Measurements from ENCODE around the gene RRAD. TPM values are rescaled to one million over a fixed set of nuclear protein-coding genes. Genes with fewer than 3 reads are reported as not detected.
A peak's percentile ranks its signal among the peaks of the same experiment; 100 is the strongest.
"Not testable (repeated sequence)": the region's sequence is repeated elsewhere in the genome, so short reads cannot be mapped to it uniquely, and the experiment has no call there.

Gene RRAD
- polyA plus RNA-seq, 10 donors, result 2.6 to 13.1 (median 4.7) TPM

DNA sequence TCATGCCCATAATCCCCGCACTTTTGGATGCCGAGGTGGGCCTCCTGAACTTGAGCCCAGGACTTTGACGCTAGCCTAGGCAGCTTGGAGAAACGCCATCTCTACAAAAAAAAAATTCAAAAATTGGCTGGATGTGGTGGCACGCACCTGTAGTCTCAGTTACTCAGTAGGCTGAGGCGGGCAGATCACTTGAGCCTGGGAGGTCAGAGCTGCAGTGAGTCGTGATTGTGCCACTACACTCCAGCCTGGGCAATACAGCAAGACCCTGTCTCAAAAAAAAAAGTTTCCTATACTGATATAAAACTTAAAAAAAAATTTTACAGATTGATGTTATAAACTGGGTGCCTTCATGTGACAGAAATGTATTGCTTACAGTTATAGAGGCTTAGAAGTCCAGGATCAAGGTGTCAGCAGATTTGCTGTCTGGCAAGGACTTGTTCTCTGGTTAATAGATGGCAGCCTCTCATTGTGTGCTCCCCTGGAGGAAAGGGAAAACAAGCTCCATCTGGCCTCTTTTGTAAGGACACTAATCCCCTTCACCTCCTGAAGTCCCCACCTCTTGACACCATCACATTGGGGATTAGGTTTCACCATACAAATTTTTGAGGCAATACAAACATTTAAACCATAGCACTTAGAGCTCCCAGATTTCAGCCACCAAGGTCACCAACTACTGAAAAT, 27.2 kb upstream of the RRAD start:
- DNase-seq, result no peak

DNA sequence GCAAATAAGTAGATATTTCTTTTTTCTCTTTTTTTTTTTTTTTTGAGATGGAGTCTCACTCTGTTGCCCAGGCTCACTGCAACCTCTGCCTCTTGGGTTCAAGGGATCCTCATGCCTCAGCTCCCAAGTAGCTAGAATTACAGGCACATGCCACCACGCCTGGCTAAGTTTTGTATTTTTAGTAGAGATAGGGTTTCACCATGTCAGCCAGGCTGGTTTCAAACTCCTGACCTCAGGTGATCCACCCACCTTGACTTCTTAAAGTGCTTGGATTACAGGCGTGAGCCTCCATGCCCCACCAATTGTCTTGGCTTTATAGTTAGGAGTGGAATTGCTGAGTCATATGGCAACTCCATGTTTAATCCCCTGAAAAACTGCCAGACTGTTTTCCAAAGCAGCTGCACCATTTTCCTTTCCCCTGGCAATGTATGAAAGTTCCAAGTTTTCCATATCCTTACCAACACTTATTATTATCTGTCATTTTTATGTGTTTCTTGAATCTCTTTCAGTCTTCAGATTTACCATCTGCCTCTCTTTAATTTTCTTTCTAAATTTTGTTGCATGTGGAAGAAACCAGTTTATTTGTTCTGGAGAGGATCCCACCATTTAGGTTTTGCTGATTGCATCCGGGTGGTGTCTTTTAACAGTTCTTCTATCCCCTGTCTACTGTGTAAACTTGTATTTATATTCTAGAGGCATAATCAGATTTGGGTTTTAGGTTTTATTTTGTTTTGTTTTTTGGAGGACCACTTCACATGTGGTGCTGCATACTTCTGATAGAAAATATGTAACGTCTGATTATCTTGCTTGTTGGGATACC, 25.8 kb upstream of the RRAD start:
- no peak for DNase-seq

DNA sequence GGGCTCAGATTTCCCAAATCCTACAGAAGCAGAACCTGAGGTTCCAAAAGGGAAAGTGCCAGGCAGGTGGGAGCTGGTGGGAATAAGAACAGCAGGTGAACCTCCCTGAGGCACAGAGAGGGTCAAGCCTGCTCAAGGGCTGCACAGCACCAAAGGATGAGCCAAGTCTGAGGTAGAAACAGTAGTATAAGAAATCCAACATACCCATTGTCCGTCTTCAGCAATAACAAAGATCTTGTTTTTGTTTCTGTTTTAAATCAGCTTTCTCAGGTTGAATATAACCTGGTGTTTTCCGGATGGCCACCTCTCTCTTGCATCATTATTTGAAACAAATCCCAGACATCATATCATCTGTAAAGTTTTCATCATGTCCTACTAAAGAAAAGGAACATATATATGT, 25.1 kb upstream of the RRAD start:
- no peak for DNase-seq

DNA sequence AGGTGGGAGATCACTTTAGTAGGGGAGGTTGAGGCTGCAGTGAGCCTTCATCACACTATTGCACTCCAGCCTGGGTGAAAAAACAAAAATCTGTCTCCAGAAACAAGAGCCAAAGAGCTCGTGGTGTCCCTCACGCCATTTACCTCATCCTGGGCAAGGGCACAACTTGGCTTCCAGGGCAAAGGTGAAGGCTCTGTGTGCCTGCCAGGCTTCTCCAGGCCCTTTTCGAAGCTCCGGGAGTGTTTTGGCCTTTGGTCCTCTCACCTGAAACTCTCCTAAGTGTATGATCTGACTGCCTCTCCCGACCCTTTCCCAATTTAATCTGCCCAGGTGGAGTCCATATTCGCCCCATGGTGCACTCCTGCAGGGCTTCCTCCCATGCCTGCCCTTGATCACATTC, 24.1 kb upstream of the RRAD start:
- no peak for DNase-seq

DNA sequence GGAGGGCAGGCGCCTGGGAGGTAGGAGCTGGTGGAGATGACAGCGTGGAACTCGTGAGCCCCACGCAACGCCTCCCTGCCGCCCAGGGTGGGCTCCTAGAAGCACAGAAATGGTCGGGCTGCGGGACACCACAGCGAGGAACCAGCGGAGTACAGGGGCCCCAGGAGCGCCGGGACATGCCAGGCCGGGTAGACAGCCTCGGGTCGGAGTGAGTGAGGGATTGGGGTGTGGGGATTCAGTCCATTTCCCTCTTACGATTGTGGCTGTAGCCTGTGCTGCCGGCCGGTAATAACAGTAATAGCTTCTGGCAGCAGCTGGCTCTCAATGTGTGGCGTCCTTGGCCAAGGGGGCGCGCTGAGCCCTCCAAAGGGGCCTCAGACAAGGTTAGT, 23.5 kb upstream of the RRAD start:
- DNase-seq, result no peak

DNA sequence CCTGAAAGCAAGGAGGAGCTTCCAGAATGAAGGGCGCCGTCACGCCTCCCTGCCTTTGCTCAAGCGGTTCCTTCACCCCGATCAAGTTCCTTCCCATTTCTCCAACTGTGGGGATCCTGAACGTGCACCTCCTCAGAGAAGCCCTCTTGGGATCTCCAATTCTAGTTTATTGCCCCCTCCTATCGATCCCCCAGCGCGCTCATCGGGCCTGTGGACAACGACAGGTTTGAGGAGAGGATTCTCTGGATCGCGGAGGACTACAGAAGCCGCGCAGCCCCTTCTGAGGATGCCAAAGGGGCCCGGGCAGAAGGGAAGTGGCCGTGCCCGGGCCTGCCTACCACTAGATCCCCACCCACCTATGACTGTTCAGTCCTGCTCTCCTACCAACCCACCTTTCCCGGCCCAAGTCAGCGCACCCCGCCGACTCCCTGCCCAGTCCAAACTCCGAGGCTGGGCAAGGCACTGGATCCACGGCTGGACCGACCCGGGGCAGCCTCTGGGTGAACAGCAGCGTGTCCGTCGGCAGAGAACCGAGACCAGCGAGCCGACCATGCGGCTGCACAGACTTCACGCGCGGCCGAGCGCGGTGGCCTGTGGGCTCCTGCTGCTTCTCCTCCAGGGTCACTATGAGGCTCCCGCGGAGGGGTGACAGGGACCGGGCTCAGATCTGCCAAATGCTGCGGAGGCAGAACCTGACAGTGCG, 22.9 kb upstream of the RRAD start:
- peak in 1 of 3 donors; percentile 26 for DNase-seq

DNA sequence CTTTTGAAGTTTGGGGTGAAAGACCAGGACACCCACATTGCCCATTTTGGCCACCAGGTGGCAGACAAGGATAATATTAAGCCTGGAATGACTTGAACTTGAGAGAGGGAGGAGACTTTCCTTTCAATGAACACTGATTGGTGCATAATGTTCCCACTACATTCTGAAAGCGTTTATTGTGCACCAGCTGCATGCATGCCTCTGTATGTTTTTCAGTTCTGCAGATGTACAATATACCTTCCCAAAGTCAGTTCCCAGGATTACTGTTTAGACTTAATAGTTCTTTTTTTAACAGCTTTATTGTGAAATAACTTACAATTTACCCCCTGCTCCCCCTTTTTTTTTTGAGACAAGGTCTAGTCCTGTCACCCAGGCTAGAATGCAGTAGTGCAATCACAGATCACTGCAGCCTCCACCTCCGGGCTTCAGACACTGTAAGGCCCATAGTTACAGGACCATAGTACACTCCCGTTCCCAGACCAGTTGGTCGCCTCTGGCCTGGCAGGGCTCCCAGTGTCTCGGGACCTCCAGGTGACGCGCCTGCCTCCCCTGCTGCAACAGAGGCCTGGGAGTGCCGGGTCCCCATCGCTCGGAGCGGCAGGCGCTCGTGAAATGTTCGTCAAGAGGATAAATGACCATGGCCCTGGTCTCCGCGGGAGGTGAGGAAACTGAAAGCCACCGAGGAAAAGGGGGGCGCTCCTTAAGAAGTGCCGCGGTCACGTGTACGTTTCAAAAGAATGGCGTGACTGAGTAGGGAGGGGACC, 22.1 kb upstream of the RRAD start:
- peak; percentile 77 to 89 (median 85) for DNase-seq

DNA sequence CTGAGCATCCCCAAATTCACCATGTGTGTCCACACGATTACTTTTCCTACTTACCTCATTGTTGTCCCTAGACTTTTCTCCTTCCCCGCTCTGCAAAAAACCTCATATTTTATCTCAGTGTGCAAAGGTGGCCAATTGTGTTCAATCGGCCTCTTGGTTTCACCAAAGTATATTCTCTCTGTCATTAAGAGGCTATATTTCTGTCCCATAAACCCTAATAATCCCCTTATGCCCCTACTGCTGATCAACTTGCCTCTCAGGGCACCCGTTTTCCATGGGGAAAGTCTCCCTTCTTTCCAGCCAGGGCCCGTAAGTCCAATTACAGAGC, 21.6 kb upstream of the RRAD start:
- DNase-seq, result no peak

DNA sequence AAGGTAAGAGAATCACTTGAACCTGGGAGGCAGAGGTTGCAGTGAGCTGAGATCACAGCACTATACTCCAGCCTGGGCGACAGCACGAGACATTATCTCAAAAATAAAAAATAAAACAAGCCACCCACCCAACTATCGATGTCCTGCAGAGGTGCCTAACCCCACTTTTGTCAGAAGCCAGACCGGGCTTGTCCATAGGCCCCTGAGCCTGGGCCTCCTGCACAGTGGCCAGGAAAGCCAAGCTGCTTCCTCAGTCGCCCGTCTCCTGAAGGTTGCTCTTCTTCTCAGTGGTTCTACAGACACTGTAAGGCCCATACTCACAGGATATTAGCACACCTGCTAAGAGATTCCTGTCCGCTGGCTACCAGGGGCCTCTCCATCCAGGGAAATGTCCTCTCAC, 21.2 kb upstream of the RRAD start:
- no peak for DNase-seq

DNA sequence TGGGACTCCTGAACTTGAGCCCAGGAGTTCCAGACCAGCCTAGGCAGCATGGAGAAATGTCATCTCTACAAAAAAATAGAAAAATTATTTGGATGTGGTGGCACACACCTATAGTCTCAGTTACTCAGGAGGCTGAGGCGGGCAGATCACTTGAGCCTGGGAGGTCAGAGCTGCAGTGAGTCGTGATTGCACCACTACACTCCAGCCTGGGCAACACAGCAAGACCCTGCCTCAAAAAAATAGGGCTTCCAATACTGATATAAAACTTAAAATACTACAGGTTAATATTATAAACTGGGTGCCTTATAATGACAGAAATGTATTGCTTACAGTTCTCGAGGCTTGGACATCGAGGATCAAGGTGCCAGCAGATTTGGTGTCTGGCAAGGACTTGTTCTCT, 20.6 kb upstream of the RRAD start:
- no peak for DNase-seq

DNA sequence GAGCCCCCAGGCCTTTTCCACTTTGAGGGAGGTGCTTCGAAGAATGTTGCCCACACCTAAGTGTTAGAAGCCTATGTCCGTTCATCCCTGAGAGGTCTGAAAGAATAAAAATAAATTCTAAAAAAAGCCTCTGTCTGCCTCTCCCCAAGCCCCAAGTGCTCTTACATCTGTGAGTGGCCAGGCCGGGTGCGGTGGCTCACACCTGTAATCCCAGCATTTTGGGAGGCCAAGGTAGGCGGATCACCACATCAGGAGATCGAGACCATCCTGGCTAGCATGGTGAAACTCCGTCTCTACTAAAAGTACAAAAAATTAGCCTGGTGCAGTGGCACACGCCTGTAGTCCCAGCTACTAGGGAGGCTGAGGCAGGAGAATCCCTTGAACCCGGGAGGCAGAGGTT, 19.6 kb upstream of the RRAD start:
- DNase-seq, result not testable (repeated sequence)

DNA sequence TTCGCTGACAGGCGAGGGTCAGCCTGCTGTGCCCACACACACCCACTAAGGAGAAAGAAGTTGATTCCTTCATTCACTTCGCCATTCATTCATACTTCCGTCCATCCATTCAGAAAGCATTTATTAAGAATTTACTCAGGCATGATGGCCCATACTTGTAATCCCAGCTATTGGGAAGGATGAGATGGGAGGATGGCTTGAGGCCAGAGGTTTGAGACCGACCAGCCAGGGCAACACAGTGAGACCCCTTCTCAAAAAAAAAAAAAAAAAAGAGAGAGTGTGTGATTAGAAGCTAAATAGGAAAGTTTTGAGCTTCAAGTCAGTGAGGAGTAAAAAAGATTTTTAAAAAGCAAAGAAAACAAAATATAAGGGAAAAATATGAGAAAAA, 18.7 kb upstream of the RRAD start:
- no peak for DNase-seq

DNA sequence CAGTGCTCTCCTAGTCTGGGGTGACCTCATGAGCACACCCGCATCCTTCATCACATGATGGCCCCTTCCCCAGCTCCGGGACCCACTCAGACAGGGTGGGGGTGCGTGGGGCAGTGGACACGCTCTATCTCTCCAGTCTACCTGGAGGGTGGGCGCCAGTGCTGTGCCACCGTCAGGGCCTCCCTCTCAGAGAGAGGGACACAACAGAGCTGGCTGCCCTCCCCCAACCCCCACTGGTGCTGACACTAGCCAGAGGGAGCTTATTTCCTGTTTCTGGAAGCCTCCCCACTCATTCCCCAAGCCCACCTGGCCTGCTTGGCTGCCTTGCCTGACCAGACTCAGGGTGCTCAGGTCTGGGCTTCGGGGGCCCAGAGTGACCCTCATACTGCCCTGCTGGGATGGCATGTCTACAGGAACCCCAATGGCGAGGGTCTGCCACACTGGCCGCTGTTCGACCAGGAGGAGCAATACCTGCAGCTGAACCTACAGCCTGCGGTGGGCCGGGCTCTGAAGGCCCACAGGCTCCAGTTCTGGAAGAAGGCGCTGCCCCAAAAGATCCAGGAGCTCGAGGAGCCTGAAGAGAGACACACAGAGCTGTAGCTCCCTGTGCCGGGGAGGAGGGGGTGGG, 18.2 kb upstream of the RRAD start:
- no peak for DNase-seq

DNA sequence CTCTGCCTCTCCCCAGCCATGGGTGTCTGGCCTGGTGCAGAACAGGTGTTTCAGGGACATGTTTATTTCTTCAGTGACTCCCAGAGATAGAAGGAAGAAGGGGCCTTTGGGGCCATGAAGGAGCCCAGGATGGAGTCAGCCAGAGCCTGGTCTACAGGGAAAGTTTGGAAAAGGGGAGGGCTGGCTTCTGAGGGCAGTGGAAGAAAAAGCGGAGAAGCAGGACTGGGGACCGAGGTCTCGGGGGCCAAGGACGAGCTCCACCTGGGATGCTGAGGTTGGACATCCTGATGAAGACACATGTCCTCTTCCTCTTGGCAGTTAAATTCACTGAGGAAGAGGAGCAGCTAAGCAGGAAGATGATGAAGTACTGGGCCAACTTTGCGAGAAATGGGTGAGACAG, 17.6 kb upstream of the RRAD start:
- DNase-seq, result no peak

DNA sequence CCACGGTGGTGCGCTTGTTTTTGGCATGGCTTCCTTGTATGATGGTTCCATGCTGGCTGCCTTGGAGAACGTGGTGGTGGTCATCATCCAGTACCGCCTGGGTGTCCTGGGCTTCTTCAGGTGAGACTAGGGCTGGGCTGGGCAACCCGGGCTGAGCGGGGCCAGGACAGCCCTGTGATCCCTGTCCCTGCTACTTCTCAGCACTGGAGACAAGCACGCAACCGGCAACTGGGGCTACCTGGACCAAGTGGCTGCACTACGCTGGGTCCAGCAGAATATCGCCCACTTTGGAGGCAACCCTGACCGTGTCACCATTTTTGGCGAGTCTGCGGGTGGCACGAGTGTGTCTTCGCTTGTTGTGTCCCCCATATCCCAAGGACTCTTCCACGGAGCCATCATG, 14.9 kb upstream of the RRAD start:
- DNase-seq, result no peak

DNA sequence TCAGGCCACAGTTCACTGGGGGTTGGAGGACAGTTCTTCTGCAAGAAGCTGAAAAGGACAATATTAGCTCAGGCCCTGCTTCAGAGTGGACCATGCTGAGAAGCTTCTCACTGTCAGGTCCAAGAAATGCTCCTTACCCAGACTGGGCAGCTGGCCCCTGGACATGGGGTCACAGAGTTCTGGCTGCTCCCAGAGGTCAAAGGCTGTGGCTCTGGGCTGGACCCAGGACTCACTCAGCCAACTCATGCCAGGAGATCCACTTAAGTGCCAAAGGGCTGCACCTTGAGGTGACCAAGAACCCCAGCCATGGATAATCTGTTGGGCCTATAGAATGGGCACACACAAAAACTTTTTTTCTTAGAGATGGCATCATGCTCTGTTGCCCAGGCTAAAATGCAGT, 14.0 kb upstream of the RRAD start:
- no peak for DNase-seq

DNA sequence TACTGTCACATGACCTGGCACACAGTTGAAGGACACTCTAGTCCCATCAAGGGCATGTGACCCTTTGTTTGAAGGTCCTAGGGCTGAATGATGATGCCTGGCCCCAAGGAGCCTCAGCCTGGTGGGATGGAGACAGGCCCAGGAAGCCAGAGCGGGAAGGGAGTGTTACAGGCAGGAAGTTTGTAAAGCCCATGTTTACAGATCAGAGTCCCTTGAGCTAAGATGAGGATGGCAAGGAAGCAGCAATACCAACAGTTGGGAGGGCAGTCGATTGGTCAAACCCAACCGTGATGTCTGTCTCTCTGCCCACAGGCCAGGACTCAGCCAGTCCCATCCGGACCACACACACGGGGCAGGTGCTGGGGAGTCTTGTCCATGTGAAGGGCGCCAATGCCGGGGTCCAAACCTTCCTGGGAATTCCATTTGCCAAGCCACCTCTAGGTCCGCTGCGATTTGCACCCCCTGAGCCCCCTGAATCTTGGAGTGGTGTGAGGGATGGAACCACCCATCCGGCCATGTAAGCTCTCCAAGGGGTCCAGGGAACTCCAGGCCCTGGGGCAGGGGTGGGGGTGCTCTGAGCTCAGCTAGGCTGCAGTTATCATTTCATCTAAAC, 12.5 kb upstream of the RRAD start:
- no peak for DNase-seq

DNA sequence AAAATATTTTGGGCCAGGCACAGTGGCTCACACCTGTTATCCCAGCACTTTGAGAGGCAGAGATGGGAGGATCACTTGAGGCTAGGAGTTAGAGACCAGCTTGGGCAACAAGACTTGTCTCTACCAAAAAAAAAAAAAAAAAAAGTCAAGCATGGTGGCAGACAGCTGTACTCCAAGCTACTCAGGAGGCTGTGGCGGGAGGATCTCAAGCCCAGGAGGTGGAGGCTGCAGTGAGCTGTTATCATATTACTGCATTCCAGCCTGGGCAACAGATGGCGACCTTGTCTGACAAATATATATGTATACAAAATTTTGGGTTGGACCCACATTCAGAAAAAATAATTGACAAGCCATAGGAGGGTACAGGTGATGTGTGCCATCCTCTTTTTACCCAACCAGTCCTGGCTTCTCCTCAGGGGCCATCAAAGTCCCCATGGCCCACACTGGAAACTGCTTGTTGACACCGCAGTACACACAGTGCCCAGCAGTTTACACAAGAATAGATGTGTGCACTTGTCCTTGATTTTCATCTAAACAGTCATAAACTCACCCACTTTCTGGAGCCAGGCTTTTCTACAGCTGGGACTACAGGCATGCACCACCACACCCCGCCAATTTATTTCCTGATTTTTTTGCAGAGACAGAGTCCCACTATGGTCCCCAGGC, 11.7 kb upstream of the RRAD start:
- DNase-seq, result no peak

DNA sequence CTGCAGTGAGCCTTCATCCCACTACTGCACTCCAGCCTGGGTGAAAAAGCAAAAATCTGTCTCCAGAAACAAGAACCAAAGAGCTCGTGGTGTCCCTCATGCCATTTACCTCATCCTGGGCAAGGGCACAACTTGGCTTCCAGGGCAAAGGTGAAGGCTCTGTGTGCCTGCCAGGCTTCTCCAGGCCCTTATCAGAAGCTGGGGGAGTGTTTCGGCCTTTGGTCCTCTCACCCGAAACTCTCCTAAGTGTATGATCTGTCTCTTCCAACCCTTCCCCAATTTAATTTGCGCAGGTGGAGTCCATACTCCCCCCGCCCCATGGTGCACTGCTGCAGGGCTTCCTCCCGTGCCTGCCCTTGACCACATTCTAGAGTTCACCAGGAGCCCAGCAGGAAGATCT, 11.1 kb upstream of the RRAD start:
- no peak for DNase-seq

DNA sequence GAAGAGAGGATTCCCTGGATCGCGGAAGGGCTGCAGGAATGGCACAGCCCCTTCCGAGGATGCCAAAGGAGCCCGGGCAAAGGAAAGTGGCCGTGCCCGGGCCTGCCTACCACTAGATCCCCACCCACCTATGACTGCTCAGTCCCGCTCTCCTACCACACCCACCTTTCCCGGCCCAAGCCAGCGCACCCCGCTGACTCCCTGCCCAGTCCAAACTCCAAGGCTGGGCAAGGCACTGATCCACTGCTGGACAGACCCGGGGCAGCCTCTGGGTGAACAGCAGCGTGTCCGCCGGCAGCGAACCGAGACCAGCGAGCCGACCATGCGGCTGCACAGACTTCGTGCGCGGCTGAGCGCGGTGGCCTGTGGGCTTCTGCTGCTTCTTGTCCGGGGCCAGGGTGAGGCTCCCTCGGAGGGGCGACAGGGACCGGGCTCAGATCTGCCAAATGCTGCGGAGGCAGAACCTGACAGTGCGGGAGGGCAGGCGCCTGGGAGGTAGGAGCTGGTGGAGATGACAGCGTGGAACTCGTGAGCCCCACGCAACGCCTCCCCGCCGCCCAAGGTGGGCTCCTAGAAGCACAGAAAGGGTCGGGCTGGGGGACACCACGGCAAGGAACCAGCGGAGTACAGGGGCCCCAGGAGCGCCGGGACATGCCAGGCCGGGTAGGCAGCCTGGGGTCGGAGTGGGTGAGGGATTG, 10.1 kb upstream of the RRAD start, which contains the start of gene CES2:
Gene CES2, plus strand, starts transcription at position 203 of the 698 bp plus-strand sequence. Its CDS starts 120 bp downstream, at position 323.
- DNase-seq, result peak in 1 of 3 donors; percentile 41

Data from muscle of back (tissue), 11 donors.